Measurements from ENCODE around the gene FOCAD. TPM values are rescaled to one million over a fixed set of nuclear protein-coding genes. Genes with fewer than 3 reads are reported as not detected.

FOCAD gene
- total RNA-seq, 1 experiment from 2014 or later = 40.7 TPM

DNA sequence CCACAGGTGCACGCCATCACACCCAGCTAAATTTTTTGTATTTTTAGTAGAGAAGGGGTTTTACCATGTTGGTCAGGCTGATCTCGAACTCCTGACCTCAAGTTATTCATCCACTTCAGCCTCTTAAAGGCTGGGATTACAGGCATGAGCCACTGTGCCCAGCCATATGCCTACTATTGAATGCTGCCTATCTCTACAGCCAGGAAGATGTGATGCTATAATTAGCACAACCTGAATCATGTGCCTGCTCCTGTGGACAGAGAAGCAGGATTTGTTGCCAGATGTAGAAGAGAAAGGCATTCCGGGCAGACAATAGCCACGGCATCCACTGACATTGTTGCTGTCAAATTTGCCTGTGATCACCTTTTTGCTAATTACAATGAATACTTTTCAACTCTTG lies 37.4 kb upstream of the FOCAD start:
- no peak for ATAC-seq
- Histone ChIP-seq H3K4me1 (ENCODE audit: control insufficient read depth in 1 of 2, insufficient read depth in 2 of 2, low read length in 2 of 2) (no peaks in the 10 kb centered on the region), H3K79me2 (ENCODE audit: insufficient read depth, low read length) (no peaks in the 10 kb centered on the region), H2AFZ (ENCODE audit: low read depth, low read length, poor library complexity, severe bottlenecking) (no peak overlapping the region), H3K9me3 (ENCODE audit: control insufficient read depth in 1 of 2, insufficient read depth in 1 of 2, low read depth in 1 of 2, low read length in 2 of 2) (no peaks in the 10 kb centered on the region), H3K9ac (ENCODE audit: low read length) (no peak overlapping the region), H3K9me2 (ENCODE audit: insufficient read depth) (no peaks in the 10 kb centered on the region), H3K4me3 (replicated peaks in 1 of 2; ENCODE audit: low read depth in 1 of 2, low read length in 2 of 2) (no peak overlapping the region), H4K20me1 (ENCODE audit: insufficient read depth) (no peaks in the 10 kb centered on the region), H3K27me3 (ENCODE audit: insufficient read depth, low read length) (no peaks in the 10 kb centered on the region), H3K36me3 (ENCODE audit: control insufficient read depth in 1 of 2, insufficient read depth in 2 of 2, low read length in 2 of 2) (no peaks in the 10 kb centered on the region), H3K4me2 (ENCODE audit: low read length) (no peak overlapping the region), H3K27ac (ENCODE audit: low read depth, low read length) (no peak overlapping the region)
- no peak for DNase-seq (ENCODE audit: low read depth, low spot score)
- ChIA-PET RAD21 (ENCODE audit: low non-redundant PET in 1 of 2, low total read pairs in 2 of 2, uncharacterized antibody in 2 of 2, unreplicated experiment in 2 of 2) (no interaction called here), CTCF (interaction anchor here (1.0 kb wide), 1 partner anchor 464 kb away, joined by 3 read pairs; no protein-coding TSS in a partner anchor), POLR2A (no interaction called here)
- no peak for TF ChIP-seq EZH2phosphoT487 (IDR thresholded peaks at IDR 0.05; ENCODE audit: borderline replicate concordance)
- TF ChIP-seq, protein P1, sequence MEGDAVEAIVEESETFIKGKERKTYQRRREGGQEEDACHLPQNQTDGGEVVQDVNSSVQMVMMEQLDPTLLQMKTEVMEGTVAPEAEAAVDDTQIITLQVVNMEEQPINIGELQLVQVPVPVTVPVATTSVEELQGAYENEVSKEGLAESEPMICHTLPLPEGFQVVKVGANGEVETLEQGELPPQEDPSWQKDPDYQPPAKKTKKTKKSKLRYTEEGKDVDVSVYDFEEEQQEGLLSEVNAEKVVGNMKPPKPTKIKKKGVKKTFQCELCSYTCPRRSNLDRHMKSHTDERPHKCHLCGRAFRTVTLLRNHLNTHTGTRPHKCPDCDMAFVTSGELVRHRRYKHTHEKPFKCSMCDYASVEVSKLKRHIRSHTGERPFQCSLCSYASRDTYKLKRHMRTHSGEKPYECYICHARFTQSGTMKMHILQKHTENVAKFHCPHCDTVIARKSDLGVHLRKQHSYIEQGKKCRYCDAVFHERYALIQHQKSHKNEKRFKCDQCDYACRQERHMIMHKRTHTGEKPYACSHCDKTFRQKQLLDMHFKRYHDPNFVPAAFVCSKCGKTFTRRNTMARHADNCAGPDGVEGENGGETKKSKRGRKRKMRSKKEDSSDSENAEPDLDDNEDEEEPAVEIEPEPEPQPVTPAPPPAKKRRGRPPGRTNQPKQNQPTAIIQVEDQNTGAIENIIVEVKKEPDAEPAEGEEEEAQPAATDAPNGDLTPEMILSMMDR (IDR thresholded peaks at IDR 0.05 in 2 of 3, conservative IDR thresholded peaks at IDR 0.05 in 1 of 3; ENCODE audit: borderline replicate concordance in 1 of 3, insufficient read depth in 1 of 3, low read depth in 2 of 3, low read length in 2 of 3) = no peak
- TF ChIP-seq SRF (IDR thresholded peaks at IDR 0.05; ENCODE audit: low read depth) = no peak
- TF ChIP-seq ZFX (IDR thresholded peaks at IDR 0.05) = no peak
- intact Hi-C loops (cut with micrococcal nuclease) = no loop called here
- BruUV-seq (replicated peaks) = no TSS peak

DNA sequence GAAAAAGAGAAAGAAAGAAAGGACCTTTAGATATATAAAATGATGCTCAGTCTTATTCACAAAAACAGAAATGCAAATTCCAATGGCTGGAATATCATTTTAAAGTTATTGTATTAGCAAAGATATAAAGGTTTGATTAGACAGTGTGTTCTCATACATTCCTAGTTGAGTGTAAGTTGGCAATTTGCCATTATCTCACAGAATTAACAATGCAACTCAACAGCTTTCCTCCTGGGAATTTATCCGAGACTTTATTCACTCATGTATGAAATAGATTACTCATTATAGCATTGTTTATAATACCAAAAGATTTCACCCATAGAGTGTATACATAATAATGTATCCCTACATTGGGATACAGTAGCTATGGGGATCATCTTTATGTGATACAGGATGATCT lies 34.7 kb upstream of the FOCAD start:
- H3K79me2 ChIP-seq (ENCODE audit: insufficient read depth, low read length) = no peaks in the 10 kb centered on the region
- no peaks in the 10 kb centered on the region for H3K36me3 ChIP-seq (ENCODE audit: control insufficient read depth in 1 of 2, insufficient read depth in 2 of 2, low read length in 2 of 2)
- no peak overlapping the region for H3K9ac ChIP-seq (ENCODE audit: low read length)
- DNase-seq (ENCODE audit: low read depth, low spot score) (no peak), ATAC-seq (no peak)
- BruUV-seq (replicated peaks) = no TSS peak
- H3K9me2 ChIP-seq (ENCODE audit: insufficient read depth) = no peaks in the 10 kb centered on the region
- H3K4me1 ChIP-seq (ENCODE audit: control insufficient read depth in 1 of 2, insufficient read depth in 2 of 2, low read length in 2 of 2) = no peaks in the 10 kb centered on the region
- POLR2A ChIA-PET = interaction anchor here (0.5 to 1.2 kb wide), 2 partner anchors 9 to 1172 kb away, joined by 3 to 4 read pairs; no protein-coding TSS in a partner anchor
- H4K20me1 ChIP-seq (ENCODE audit: insufficient read depth) = no peaks in the 10 kb centered on the region
- no peak overlapping the region for H3K4me3 ChIP-seq (replicated peaks in 1 of 2; ENCODE audit: low read depth in 1 of 2, low read length in 2 of 2)
- no peaks in the 10 kb centered on the region for H3K27me3 ChIP-seq (ENCODE audit: insufficient read depth, low read length)
- CTCF ChIA-PET = interaction anchor here (1.2 kb wide), 1 partner anchor 10 kb away, joined by 3 read pairs; no protein-coding TSS in a partner anchor
- no peak overlapping the region for H3K4me2 ChIP-seq (ENCODE audit: low read length)
- RAD21 ChIA-PET (ENCODE audit: low non-redundant PET in 1 of 2, low total read pairs in 2 of 2, uncharacterized antibody in 2 of 2, unreplicated experiment in 2 of 2) = no interaction called here
- intact Hi-C loops (cut with micrococcal nuclease) = no loop called here
- H2AFZ ChIP-seq (ENCODE audit: low read depth, low read length, poor library complexity, severe bottlenecking) = no peak overlapping the region
- no peaks in the 10 kb centered on the region for H3K9me3 ChIP-seq (ENCODE audit: control insufficient read depth in 1 of 2, insufficient read depth in 1 of 2, low read depth in 1 of 2, low read length in 2 of 2)
- H3K27ac ChIP-seq (ENCODE audit: low read depth, low read length) = no peak overlapping the region
- no peak for TF ChIP-seq ELF1 (IDR thresholded peaks at IDR 0.05; ENCODE audit: borderline replicate concordance, low read depth)
- TF ChIP-seq, protein P1 (IDR thresholded peaks at IDR 0.05 in 2 of 3, conservative IDR thresholded peaks at IDR 0.05 in 1 of 3; ENCODE audit: borderline replicate concordance in 1 of 3, insufficient read depth in 1 of 3, low read depth in 2 of 3, low read length in 2 of 3) = no peak
- no peak for TF ChIP-seq TCF7L2 (IDR thresholded peaks at IDR 0.05; ENCODE audit: borderline replicate concordance, extremely low read depth, insufficient read depth, insufficient read length)
- no peak for TF ChIP-seq ZFX (IDR thresholded peaks at IDR 0.05)
- no peak for TF ChIP-seq SP1 (IDR thresholded peaks at IDR 0.05; ENCODE audit: low read depth)
- no peak for TF ChIP-seq YY1 (IDR thresholded peaks at IDR 0.05; ENCODE audit: extremely low read depth, insufficient replicate concordance, low read depth, low read length)
- TF ChIP-seq EGR1 (IDR thresholded peaks at IDR 0.05; ENCODE audit: low read depth) = no peak
- TF ChIP-seq ZNF274 (IDR thresholded peaks at IDR 0.05; ENCODE audit: low read depth, low read length) = no peak
- no peak for TF ChIP-seq CEBPB (IDR thresholded peaks at IDR 0.05; ENCODE audit: low read depth)
- no peak for TF ChIP-seq RAD21 (IDR thresholded peaks at IDR 0.05; ENCODE audit: low read depth)
- TF ChIP-seq, protein P2, sequence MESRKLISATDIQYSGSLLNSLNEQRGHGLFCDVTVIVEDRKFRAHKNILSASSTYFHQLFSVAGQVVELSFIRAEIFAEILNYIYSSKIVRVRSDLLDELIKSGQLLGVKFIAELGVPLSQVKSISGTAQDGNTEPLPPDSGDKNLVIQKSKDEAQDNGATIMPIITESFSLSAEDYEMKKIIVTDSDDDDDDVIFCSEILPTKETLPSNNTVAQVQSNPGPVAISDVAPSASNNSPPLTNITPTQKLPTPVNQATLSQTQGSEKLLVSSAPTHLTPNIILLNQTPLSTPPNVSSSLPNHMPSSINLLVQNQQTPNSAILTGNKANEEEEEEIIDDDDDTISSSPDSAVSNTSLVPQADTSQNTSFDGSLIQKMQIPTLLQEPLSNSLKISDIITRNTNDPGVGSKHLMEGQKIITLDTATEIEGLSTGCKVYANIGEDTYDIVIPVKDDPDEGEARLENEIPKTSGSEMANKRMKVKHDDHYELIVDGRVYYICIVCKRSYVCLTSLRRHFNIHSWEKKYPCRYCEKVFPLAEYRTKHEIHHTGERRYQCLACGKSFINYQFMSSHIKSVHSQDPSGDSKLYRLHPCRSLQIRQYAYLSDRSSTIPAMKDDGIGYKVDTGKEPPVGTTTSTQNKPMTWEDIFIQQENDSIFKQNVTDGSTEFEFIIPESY (IDR thresholded peaks at IDR 0.05; ENCODE audit: extremely low read depth, insufficient replicate concordance, low read length) = no peak
- TF ChIP-seq CBX3 (IDR thresholded peaks at IDR 0.05; ENCODE audit: low read depth) = no peak

Measured in HCT116 (cell line).